K562 (cell line): Measurements from ENCODE around the gene PAF1. TPM values are rescaled to one million over a fixed set of nuclear protein-coding genes. Genes with fewer than 3 reads are reported as not detected.

Experiments
- DDX20 ChIP-seq: fragments of 450-650 bp; IDR thresholded peaks from 2 replicates; pipeline ENCODE4 v1.6.1; 2016; ENCODE audit warnings: missing genetic modification characterization, low read depth, mild to moderate bottlenecking, missing compliant biosample characterization, moderate library complexity
- GTF2F1 ChIP-seq: IDR thresholded peaks from 2 replicates; pipeline ENCODE4 v1.6.1; 2011; ENCODE audit warnings: low read depth, low read length, improper control_type of control experiment
- HMGN3 ChIP-seq: IDR thresholded peaks from 2 replicates; pipeline ENCODE4 v1.6.1; 2011; ENCODE audit warnings: borderline replicate concordance, low read depth, mild to moderate bottlenecking, mixed read lengths, low read length; ENCODE audit not compliant: insufficient read length; ENCODE audit errors: extremely low read depth
- KLF10 ChIP-seq: fragments of 250-450 bp; sonication (Bioruptor Pico); IDR thresholded peaks from 2 replicates; pipeline ENCODE4 v1.6.1; 2021; ENCODE audit warnings: matching md5 sums
- MIER1 ChIP-seq: fragments of 450-650 bp; IDR thresholded peaks from 2 replicates; pipeline ENCODE4 v1.6.1; 2016; ENCODE audit warnings: antibody characterized with exemption, mild to moderate bottlenecking, low read depth
- POLR3G ChIP-seq: IDR thresholded peaks from 2 replicates; pipeline ENCODE4 v1.6.1; 2011; ENCODE audit not compliant: insufficient read length, insufficient replicate concordance; ENCODE audit errors: extremely low read depth
- ZBTB7A ChIP-seq: IDR thresholded peaks from 2 replicates; pipeline ENCODE4 v1.6.1; 2011; ENCODE audit warnings: low read depth, mild to moderate bottlenecking, low read length, moderate library complexity, borderline replicate concordance; ENCODE audit not compliant: control insufficient read depth
- ZFP1 ChIP-seq: fragments of 450-650 bp; formaldehyde crosslinking; IDR thresholded peaks from 2 replicates; pipeline ENCODE4 v1.4.0; 2020; ENCODE audit warnings: mild to moderate bottlenecking, mixed read lengths
- ZFX ChIP-seq: sonication (generic); formaldehyde crosslinking; IDR thresholded peaks from 2 replicates; pipeline ENCODE4 v1.8.0; 2022; ENCODE audit warnings: mild to moderate bottlenecking, missing genetic modification reagents, moderate library complexity
- ZNF586 ChIP-seq: fragments of 450-650 bp; formaldehyde crosslinking; conservative IDR thresholded peaks from 2 replicates; pipeline ENCODE4 v1.4.0; 2020; ENCODE audit warnings: mild to moderate bottlenecking, moderate library complexity
- ZNF668 ChIP-seq: fragments of 250-450 bp; sonication (Bioruptor Pico); IDR thresholded peaks from 2 replicates; pipeline ENCODE4 v1.8.0; 2022; ENCODE audit warnings: mild to moderate bottlenecking, inconsistent platforms
- polyA plus RNA-seq, 8 experiments: library from polyadenylated mRNA; depleted of rRNA in 4 of 8; stranded (reverse) in 5 of 8; unstranded in 3 of 8; fragments of >200 nt; fragmentation: Nextera tagmentation in 2 of 8; fragmentation: Illumina TruSeq in 1 of 8; extraction: Ambion mirVana in 2 of 8; extraction: Trizol in 1 of 8; gene quantifications; 2 replicates each; pipeline versions ENCODE4 v1.2.1 to v1.2.3, GENCODE V29; 2011 to 2014; ENCODE audit warnings: inconsistent platforms in 1 of 8, missing spikeins in 1 of 8
- total RNA-seq, 7 experiments: library from RNA; depleted of rRNA in 6 of 7; stranded (reverse); fragments of >200 nt in 6 of 7; fragmentation: Illumina TruSeq in 2 of 7; extraction: Trizol in 2 of 7; gene quantifications; 2 replicates each; pipeline versions ENCODE4 v1.2.1 to v1.2.3, GENCODE V29; 2011 to 2021; ENCODE audit warnings: low replicate concordance in 1 of 7
- TF ChIP-seq, protein P1 (sequence below): fragments of 450-650 bp; IDR thresholded peaks from 2 replicates; pipeline ENCODE4 v1.7.1; 2018; ENCODE audit warnings: mild to moderate bottlenecking, low read depth; ENCODE audit not compliant: partially characterized antibody
- TF ChIP-seq, protein P2 (sequence below): fragments of 450-650 bp; IDR thresholded peaks from 2 replicates; pipeline ENCODE4 v1.6.1; 2017; ENCODE audit warnings: mild to moderate bottlenecking, moderate library complexity

The PAF1 gene
- total and polyA plus RNA-seq, 9 of the 15 experiments (the other 6 are each of a cell fraction or from before 2014, with no cell fraction given), result 1.5 to 45.0 (median 33.8) TPM

DNA sequence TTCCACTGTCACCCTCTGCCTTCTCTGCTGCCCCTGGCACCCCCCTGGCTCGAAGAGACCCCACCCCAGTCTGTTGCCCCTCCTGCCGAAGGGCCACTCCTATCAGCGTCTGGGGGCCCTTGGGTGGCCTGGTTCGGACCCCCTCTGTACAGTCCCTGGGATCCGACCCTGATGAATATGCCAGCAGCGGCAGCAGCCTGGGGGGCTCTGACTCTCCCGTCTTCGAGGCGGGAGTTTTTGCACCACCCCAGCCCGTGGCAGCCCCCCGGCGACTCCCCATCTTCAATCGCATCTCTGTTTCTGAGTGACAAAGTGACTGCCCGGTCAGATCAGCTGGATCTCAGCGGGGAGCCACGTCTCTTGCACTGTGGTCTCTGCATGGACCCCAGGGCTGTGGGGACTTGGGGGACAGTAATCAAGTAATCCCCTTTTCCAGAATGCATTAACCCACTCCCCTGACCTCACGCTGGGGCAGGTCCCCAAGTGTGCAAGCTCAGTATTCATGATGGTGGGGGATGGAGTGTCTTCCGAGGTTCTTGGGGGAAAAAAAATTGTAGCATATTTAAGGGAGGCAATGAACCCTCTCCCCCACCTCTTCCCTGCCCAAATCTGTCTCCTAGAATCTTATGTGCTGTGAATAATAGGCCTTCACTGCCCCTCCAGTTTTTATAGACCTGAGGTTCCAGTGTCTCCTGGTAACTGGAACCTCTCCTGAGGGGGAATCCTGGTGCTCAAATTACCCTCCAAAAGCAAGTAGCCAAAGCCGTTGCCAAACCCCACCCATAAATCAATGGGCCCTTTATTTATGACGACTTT, 17.7 kb upstream of the PAF1 start (continued):
- TF ChIP-seq, protein P1, sequence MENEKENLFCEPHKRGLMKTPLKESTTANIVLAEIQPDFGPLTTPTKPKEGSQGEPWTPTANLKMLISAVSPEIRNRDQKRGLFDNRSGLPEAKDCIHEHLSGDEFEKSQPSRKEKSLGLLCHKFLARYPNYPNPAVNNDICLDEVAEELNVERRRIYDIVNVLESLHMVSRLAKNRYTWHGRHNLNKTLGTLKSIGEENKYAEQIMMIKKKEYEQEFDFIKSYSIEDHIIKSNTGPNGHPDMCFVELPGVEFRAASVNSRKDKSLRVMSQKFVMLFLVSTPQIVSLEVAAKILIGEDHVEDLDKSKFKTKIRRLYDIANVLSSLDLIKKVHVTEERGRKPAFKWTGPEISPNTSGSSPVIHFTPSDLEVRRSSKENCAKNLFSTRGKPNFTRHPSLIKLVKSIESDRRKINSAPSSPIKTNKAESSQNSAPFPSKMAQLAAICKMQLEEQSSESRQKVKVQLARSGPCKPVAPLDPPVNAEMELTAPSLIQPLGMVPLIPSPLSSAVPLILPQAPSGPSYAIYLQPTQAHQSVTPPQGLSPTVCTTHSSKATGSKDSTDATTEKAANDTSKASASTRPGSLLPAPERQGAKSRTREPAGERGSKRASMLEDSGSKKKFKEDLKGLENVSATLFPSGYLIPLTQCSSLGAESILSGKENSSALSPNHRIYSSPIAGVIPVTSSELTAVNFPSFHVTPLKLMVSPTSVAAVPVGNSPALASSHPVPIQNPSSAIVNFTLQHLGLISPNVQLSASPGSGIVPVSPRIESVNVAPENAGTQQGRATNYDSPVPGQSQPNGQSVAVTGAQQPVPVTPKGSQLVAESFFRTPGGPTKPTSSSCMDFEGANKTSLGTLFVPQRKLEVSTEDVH, result no peak
- no peak for TF ChIP-seq KLF10
- TF ChIP-seq POLR3G, result no peak
- TF ChIP-seq DDX20 (tag), result no peak
- peak; percentile 8 for TF ChIP-seq HMGN3
- TF ChIP-seq, protein P2, sequence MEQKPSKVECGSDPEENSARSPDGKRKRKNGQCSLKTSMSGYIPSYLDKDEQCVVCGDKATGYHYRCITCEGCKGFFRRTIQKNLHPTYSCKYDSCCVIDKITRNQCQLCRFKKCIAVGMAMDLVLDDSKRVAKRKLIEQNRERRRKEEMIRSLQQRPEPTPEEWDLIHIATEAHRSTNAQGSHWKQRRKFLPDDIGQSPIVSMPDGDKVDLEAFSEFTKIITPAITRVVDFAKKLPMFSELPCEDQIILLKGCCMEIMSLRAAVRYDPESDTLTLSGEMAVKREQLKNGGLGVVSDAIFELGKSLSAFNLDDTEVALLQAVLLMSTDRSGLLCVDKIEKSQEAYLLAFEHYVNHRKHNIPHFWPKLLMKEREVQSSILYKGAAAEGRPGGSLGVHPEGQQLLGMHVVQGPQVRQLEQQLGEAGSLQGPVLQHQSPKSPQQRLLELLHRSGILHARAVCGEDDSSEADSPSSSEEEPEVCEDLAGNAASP, result no peak
- TF ChIP-seq MIER1, result no peak
- TF ChIP-seq ZFX, result peak; percentile 30; the same call in 1 of the 2 replicates
- TF ChIP-seq GTF2F1, result no peak
- no peak for TF ChIP-seq ZFP1
- TF ChIP-seq ZBTB7A, result peak; percentile 36; the same call in 1 of the 2 replicates
- TF ChIP-seq ZNF668, result no peak
- TF ChIP-seq ZNF586 (CRISPR knock-in tag), result no peak
